ENCODE data around the gene ROBO1.

DNA sequence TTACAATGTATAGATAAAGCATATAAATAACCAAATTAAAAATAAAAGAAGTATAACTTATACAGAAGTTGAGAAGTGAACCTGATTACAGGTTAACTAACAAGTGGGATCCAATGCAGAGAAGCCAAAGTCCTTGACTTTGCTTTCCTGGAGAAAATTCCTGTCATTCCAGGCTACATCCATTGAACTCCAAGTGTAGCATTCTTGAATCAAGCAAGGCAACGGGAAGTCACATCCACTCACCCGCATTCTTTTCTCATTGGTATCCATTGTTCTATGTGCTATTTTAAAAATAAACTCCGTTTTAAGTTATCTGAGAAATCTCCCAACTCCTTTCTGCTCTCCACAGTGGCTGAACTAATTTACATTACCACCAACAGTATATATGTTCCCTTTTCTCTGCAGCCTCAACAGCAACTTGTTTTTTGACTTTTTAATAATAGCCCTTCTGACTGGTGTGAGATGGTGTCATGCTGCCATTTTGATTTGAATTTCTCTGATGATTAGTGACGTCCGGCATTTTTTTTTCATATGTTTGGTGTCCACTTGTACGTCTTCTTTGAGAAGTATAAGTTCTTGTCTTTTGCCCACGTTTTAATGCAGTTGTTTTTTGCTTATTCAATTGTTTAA, 534.3 kb downstream of the ROBO1 start:
- no peak for TF ChIP-seq POLR2A (IDR thresholded peaks at IDR 0.05; ENCODE audit: low read length)
- no peak for TF ChIP-seq GATA1 (IDR thresholded peaks at IDR 0.05; ENCODE audit: low read depth, low read length)
